ENCODE results near the gene SMIM1. TPM values are rescaled to one million over a fixed set of nuclear protein-coding genes. Genes with fewer than 3 reads are reported as not detected.

SMIM1 gene
- total and polyA plus RNA-seq, 2 donors (not counting 1 experiment from before 2014, with no cell fraction given), result 2.0 TPM; not detected in 1

DNA sequence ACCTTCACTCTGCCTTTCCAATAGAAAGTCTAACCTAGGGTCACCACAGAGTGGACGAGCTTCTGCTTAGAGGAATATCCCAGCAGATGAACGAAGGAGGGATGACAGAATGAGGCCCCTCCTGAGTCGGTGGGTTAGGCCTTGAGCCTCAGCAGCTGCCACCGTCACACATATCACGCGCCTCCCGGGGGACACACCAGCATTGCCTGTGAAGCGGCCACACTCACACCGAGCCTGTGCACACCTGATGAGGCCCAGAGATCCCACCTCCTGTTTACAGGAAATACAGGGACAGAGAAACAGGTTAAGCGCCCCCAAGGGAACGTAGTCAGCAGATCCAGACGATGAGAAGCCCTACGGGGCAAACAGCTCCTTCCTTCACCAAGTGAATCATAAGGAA is 48.9 kb downstream of the SMIM1 start:
- no peak for TF ChIP-seq EZH2 (IDR thresholded peaks at IDR 0.05; ENCODE audit: low read length, missing control alignments)
- TF ChIP-seq, protein P1, sequence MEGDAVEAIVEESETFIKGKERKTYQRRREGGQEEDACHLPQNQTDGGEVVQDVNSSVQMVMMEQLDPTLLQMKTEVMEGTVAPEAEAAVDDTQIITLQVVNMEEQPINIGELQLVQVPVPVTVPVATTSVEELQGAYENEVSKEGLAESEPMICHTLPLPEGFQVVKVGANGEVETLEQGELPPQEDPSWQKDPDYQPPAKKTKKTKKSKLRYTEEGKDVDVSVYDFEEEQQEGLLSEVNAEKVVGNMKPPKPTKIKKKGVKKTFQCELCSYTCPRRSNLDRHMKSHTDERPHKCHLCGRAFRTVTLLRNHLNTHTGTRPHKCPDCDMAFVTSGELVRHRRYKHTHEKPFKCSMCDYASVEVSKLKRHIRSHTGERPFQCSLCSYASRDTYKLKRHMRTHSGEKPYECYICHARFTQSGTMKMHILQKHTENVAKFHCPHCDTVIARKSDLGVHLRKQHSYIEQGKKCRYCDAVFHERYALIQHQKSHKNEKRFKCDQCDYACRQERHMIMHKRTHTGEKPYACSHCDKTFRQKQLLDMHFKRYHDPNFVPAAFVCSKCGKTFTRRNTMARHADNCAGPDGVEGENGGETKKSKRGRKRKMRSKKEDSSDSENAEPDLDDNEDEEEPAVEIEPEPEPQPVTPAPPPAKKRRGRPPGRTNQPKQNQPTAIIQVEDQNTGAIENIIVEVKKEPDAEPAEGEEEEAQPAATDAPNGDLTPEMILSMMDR (conservative IDR thresholded peaks at IDR 0.05 in 1 of 2, IDR thresholded peaks at IDR 0.05 in 1 of 2; ENCODE audit: low read depth in 1 of 2, low read length in 2 of 2), result no peak
- no peak for DNase-seq (ENCODE audit: low read depth in 2 of 2)
- H4K20me1 ChIP-seq (ENCODE audit: control insufficient read depth, extremely low read depth, insufficient read depth, low read length), result no peaks in the 10 kb centered on the region
- no peaks in the 10 kb centered on the region for H3K9me3 ChIP-seq (ENCODE audit: control insufficient read depth, insufficient read depth, low read depth, low read length)
- no peak overlapping the region for H2AFZ ChIP-seq (ENCODE audit: low read length)
- H3K4me1 ChIP-seq (ENCODE audit: control insufficient read depth, extremely low read depth, insufficient read depth, low read length), result no peaks in the 10 kb centered on the region
- H3K27me3 ChIP-seq (ENCODE audit: control insufficient read depth, insufficient read depth, low read length), result no peaks in the 10 kb centered on the region
- no peak overlapping the region for H3K9ac ChIP-seq (ENCODE audit: insufficient read depth, low read length)
- H3K36me3 ChIP-seq (ENCODE audit: control insufficient read depth, insufficient read depth, low read length), result peaks cover 8% of the 10 kb centered on the region
- H3K4me2 ChIP-seq (ENCODE audit: extremely low read depth, insufficient read depth, low read length), result no peak overlapping the region
- no peak overlapping the region for H3K4me3 ChIP-seq (replicated peaks in 1 of 4; ENCODE audit: control extremely low read depth in 1 of 4, insufficient read depth in 1 of 4, low read depth in 3 of 4, low read length in 4 of 4)
- H3K79me2 ChIP-seq (ENCODE audit: control insufficient read depth, insufficient read depth, low read length), result no peaks in the 10 kb centered on the region
- H3K27ac ChIP-seq (ENCODE audit: insufficient read depth, low read length), result no peak overlapping the region

DNA sequence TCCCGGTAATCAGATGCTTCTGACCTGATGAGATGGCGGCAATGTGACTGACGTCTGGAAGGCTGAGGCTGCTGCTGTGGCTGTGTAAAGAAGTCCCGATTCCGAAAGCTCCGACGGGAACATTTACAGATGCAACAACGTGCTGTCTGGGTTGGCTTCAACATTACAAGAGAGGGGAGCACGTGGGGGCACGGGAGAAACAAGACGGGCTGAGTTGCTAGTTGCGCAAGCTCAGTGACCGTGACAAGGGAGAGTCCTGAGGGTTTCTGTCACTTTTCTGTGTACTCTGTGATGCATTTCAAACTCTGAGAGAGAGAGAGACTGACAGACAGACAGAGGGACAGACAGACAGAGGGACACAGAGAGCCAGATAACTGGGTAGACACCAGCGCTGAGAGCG is 49.4 kb downstream of the SMIM1 start:
- H3K4me3 ChIP-seq (replicated peaks in 1 of 4; ENCODE audit: control extremely low read depth in 1 of 4, insufficient read depth in 1 of 4, low read depth in 3 of 4, low read length in 4 of 4), result no peak overlapping the region
- no peaks in the 10 kb centered on the region for H3K9me3 ChIP-seq (ENCODE audit: control insufficient read depth, insufficient read depth, low read depth, low read length)
- no peaks in the 10 kb centered on the region for H3K79me2 ChIP-seq (ENCODE audit: control insufficient read depth, insufficient read depth, low read length)
- H3K36me3 ChIP-seq (ENCODE audit: control insufficient read depth, insufficient read depth, low read length), result peaks cover 8% of the 10 kb centered on the region
- H3K27ac ChIP-seq (ENCODE audit: insufficient read depth, low read length), result no peak overlapping the region
- H4K20me1 ChIP-seq (ENCODE audit: control insufficient read depth, extremely low read depth, insufficient read depth, low read length), result no peaks in the 10 kb centered on the region
- no peaks in the 10 kb centered on the region for H3K27me3 ChIP-seq (ENCODE audit: control insufficient read depth, insufficient read depth, low read length)
- no peak overlapping the region for H2AFZ ChIP-seq (ENCODE audit: low read length)
- TF ChIP-seq, protein P1 (conservative IDR thresholded peaks at IDR 0.05 in 1 of 2, IDR thresholded peaks at IDR 0.05 in 1 of 2; ENCODE audit: low read depth in 1 of 2, low read length in 2 of 2), result no peak
- no peak for TF ChIP-seq EZH2 (IDR thresholded peaks at IDR 0.05; ENCODE audit: low read length, missing control alignments)
- no peak overlapping the region for H3K4me2 ChIP-seq (ENCODE audit: extremely low read depth, insufficient read depth, low read length)
- H3K9ac ChIP-seq (ENCODE audit: insufficient read depth, low read length), result no peak overlapping the region
- DNase-seq (ENCODE audit: low read depth in 2 of 2), result no peak
- no peaks in the 10 kb centered on the region for H3K4me1 ChIP-seq (ENCODE audit: control insufficient read depth, extremely low read depth, insufficient read depth, low read length)

DNA sequence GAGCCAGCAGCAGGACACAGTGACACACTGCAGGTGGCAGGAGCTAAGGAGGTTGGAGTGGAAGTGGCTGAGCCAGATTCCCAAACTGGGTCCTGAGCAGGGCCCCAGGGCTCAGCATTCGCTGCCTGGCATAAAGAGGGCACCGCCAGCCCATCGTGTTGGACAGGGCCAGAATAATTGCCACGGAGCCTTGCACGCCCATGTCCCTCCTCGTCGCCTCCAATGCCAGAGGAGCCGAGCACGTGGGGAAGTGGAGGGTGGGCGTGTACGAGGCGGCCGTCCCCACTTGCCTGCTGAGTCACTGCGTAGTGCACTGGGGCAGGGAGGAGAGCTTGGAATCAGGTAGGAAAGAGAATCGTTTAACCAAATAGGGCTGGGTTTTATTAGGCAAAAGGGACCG is 49.9 kb downstream of the SMIM1 start:
- TF ChIP-seq EZH2 (IDR thresholded peaks at IDR 0.05; ENCODE audit: low read length, missing control alignments), result no peak
- TF ChIP-seq, protein P1 (conservative IDR thresholded peaks at IDR 0.05 in 1 of 2, IDR thresholded peaks at IDR 0.05 in 1 of 2; ENCODE audit: low read depth in 1 of 2, low read length in 2 of 2), result no peak
- no peak overlapping the region for H3K4me3 ChIP-seq (replicated peaks in 1 of 4; ENCODE audit: control extremely low read depth in 1 of 4, insufficient read depth in 1 of 4, low read depth in 3 of 4, low read length in 4 of 4)
- H3K36me3 ChIP-seq (ENCODE audit: control insufficient read depth, insufficient read depth, low read length), result peaks cover 8% of the 10 kb centered on the region
- H3K79me2 ChIP-seq (ENCODE audit: control insufficient read depth, insufficient read depth, low read length), result no peaks in the 10 kb centered on the region
- no peaks in the 10 kb centered on the region for H4K20me1 ChIP-seq (ENCODE audit: control insufficient read depth, extremely low read depth, insufficient read depth, low read length)
- H3K9ac ChIP-seq (ENCODE audit: insufficient read depth, low read length), result no peak overlapping the region
- H3K4me1 ChIP-seq (ENCODE audit: control insufficient read depth, extremely low read depth, insufficient read depth, low read length), result no peaks in the 10 kb centered on the region
- H3K27ac ChIP-seq (ENCODE audit: insufficient read depth, low read length), result no peak overlapping the region
- H3K4me2 ChIP-seq (ENCODE audit: extremely low read depth, insufficient read depth, low read length), result no peak overlapping the region
- no peaks in the 10 kb centered on the region for H3K27me3 ChIP-seq (ENCODE audit: control insufficient read depth, insufficient read depth, low read length)
- no peak overlapping the region for H2AFZ ChIP-seq (ENCODE audit: low read length)
- no peaks in the 10 kb centered on the region for H3K9me3 ChIP-seq (ENCODE audit: control insufficient read depth, insufficient read depth, low read depth, low read length)
- no peak for DNase-seq (ENCODE audit: low read depth in 2 of 2)

Measured in fibroblast of lung (primary cell).